K562 (cell line): ENCODE measurements around the gene CRY2. TPM values are rescaled to one million over a fixed set of nuclear protein-coding genes. Genes with fewer than 3 reads are reported as not detected.

ENCODE experiments used
- CBX8 ChIP-seq: fragments of 200-600 bp; sonication (generic); IDR thresholded peaks from 2 replicates; pipeline ENCODE4 v1.6.1; 2012; ENCODE audit warnings: borderline replicate concordance, mixed run types, low read depth, mild to moderate bottlenecking, moderate library complexity, mixed read lengths, low read length, control low read depth, inconsistent platforms; ENCODE audit not compliant: poor library complexity, severe bottlenecking; ENCODE audit errors: extremely low read depth
- CREM ChIP-seq: IDR thresholded peaks from 2 replicates; pipeline ENCODE4 v1.6.1; 2014; ENCODE audit warnings: antibody characterized with exemption, low read depth
- ERF ChIP-seq: fragments of 450-650 bp; formaldehyde crosslinking; IDR thresholded peaks from 2 replicates; pipeline ENCODE4 v1.4.0; 2020; ENCODE audit warnings: mild to moderate bottlenecking, mixed read lengths
- GABPB1 ChIP-seq: sonication (generic); formaldehyde crosslinking; IDR thresholded peaks from 2 replicates; pipeline ENCODE4 v1.8.0; 2022; ENCODE audit warnings: mild to moderate bottlenecking, missing genetic modification reagents
- HINFP ChIP-seq: fragments of 450-650 bp; conservative IDR thresholded peaks from 2 replicates; pipeline ENCODE4 v1.6.1; 2016; ENCODE audit warnings: missing genetic modification characterization, low read depth, mild to moderate bottlenecking, control low read depth, missing compliant biosample characterization
- IFI16 ChIP-seq: fragments of 250-450 bp; sonication (Bioruptor Pico); IDR thresholded peaks from 2 replicates; pipeline ENCODE4 v2.1.2; 2022; ENCODE audit warnings: mild to moderate bottlenecking, inconsistent platforms
- MAX ChIP-seq: sonication (generic); formaldehyde crosslinking; IDR thresholded peaks from 2 replicates; pipeline ENCODE4 v1.9.0; 2022; ENCODE audit warnings: mild to moderate bottlenecking, missing genetic modification reagents
- MBD2 ChIP-seq: sonication (generic); IDR thresholded peaks from 2 replicates; pipeline ENCODE4 v1.6.1; 2016; ENCODE audit warnings: low read depth, borderline replicate concordance
- MED1 ChIP-seq: sonication (generic); formaldehyde crosslinking; IDR thresholded peaks from 2 replicates; pipeline ENCODE4 v1.8.1; 2023; ENCODE audit warnings: missing genetic modification reagents, borderline replicate concordance
- NEUROD1 ChIP-seq: fragments of 150-350 bp; IDR thresholded peaks from 2 replicates; pipeline ENCODE4 v1.6.1; 2014; ENCODE audit warnings: borderline replicate concordance, low read length, low read depth; ENCODE audit not compliant: partially characterized antibody
- NR2F6 ChIP-seq: fragments of 450-650 bp; formaldehyde crosslinking; IDR thresholded peaks from 2 replicates; pipeline ENCODE4 v1.4.0; 2020; ENCODE audit warnings: mild to moderate bottlenecking
- NR3C1 ChIP-seq: sonication (generic); formaldehyde crosslinking; IDR thresholded peaks from 2 replicates; pipeline ENCODE4 v1.8.1; 2022; ENCODE audit warnings: missing genetic modification reagents
- POLR2AphosphoS2 ChIP-seq: IDR thresholded peaks from 2 replicates; pipeline ENCODE4 v1.6.1; 2012; ENCODE audit warnings: low read length, improper control_type of control experiment
- SP2 ChIP-seq: IDR thresholded peaks from 2 replicates; pipeline ENCODE4 v1.6.1; 2011; ENCODE audit warnings: mild to moderate bottlenecking, low read depth, low read length, moderate library complexity; ENCODE audit not compliant: poor library complexity, severe bottlenecking; ENCODE audit errors: extremely low read depth
- SRF ChIP-seq, 2 experiments: fragments of 250-450, 450-650 bp in 1 of 2; sonication (Bioruptor Pico) in 1 of 2; sonication (generic) in 1 of 2; formaldehyde crosslinking; IDR thresholded peaks; 2 replicates each; pipeline versions ENCODE4 v1.5.0 to v1.5.1; 2020 to 2022; ENCODE audit warnings: mild to moderate bottlenecking in 1 of 2, missing genetic modification reagents in 1 of 2
- SRSF3 ChIP-seq: fragments of 200-400 bp; formaldehyde crosslinking; IDR thresholded peaks from 2 replicates; pipeline ENCODE4 v1.6.1; 2016; ENCODE audit warnings: mild to moderate bottlenecking, low read length, moderate library complexity; ENCODE audit not compliant: insufficient read depth
- XRCC4 ChIP-seq: IDR thresholded peaks from one replicate; pipeline ENCODE4 v1.6.1; 2011; ENCODE audit not compliant: insufficient read depth, insufficient read length; ENCODE audit errors: extremely low read depth
- ZBTB12 ChIP-seq: fragments of 250-450 bp; sonication (Bioruptor Pico); IDR thresholded peaks from 2 replicates; pipeline ENCODE4 v1.4.0; 2020
- ZC3H11A ChIP-seq: IDR thresholded peaks from 2 replicates; pipeline ENCODE4 v1.6.1; 2012; ENCODE audit warnings: low read depth, low read length, improper control_type of control experiment
- ZNF23 ChIP-seq: fragments of 250-450 bp; sonication (Bioruptor Pico); IDR thresholded peaks from 2 replicates; pipeline ENCODE4 v1.4.0; 2020; ENCODE audit warnings: mild to moderate bottlenecking
- ZNF584 ChIP-seq: fragments of 200-800 bp; sonication (Bioruptor generic); IDR thresholded peaks from 2 replicates; pipeline ENCODE4 v1.6.1; 2016; ENCODE audit warnings: low read depth, mild to moderate bottlenecking, missing genetic modification characterization, missing compliant biosample characterization
- ZNF778 ChIP-seq: fragments of 450-650 bp; formaldehyde crosslinking; IDR thresholded peaks from 2 replicates; pipeline ENCODE4 v1.4.0; 2020; ENCODE audit warnings: mild to moderate bottlenecking, moderate library complexity
- ZNF780A ChIP-seq: fragments of 250-450 bp; sonication (Bioruptor Pico); IDR thresholded peaks from 2 replicates; pipeline ENCODE4 v1.5.0; 2021; ENCODE audit warnings: mild to moderate bottlenecking
- polyA plus RNA-seq, 8 experiments: library from polyadenylated mRNA; depleted of rRNA in 4 of 8; stranded (reverse) in 5 of 8; unstranded in 3 of 8; fragments of >200 nt; fragmentation: Nextera tagmentation in 2 of 8; fragmentation: Illumina TruSeq in 1 of 8; extraction: Ambion mirVana in 2 of 8; extraction: Trizol in 1 of 8; gene quantifications; 2 replicates each; pipeline versions ENCODE4 v1.2.1 to v1.2.3, GENCODE V29; 2011 to 2014; ENCODE audit warnings: inconsistent platforms in 1 of 8, missing spikeins in 1 of 8
- total RNA-seq, 7 experiments: library from RNA; depleted of rRNA in 6 of 7; stranded (reverse); fragments of >200 nt in 6 of 7; fragmentation: Illumina TruSeq in 2 of 7; extraction: Trizol in 2 of 7; gene quantifications; 2 replicates each; pipeline versions ENCODE4 v1.2.1 to v1.2.3, GENCODE V29; 2011 to 2021; ENCODE audit warnings: low replicate concordance in 1 of 7
- TF ChIP-seq, protein P1 (sequence below): sonication (generic); formaldehyde crosslinking; IDR thresholded peaks from 2 replicates; pipeline ENCODE4 v1.8.0; 2023; ENCODE audit warnings: mild to moderate bottlenecking, missing genetic modification reagents
- TF ChIP-seq, protein P2 (sequence below): fragments of 450-650 bp; IDR thresholded peaks from 2 replicates; pipeline ENCODE4 v1.6.1; 2016; ENCODE audit warnings: missing biosample characterization, missing genetic modification characterization

The CRY2 gene
- total and polyA plus RNA-seq, 9 of the 15 experiments (the other 6 are each of a cell fraction or from before 2014, with no cell fraction given), result 2.3 to 23.9 (median 14.8) TPM

- TF ChIP-seq, protein P1, sequence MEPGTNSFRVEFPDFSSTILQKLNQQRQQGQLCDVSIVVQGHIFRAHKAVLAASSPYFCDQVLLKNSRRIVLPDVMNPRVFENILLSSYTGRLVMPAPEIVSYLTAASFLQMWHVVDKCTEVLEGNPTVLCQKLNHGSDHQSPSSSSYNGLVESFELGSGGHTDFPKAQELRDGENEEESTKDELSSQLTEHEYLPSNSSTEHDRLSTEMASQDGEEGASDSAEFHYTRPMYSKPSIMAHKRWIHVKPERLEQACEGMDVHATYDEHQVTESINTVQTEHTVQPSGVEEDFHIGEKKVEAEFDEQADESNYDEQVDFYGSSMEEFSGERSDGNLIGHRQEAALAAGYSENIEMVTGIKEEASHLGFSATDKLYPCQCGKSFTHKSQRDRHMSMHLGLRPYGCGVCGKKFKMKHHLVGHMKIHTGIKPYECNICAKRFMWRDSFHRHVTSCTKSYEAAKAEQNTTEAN (CRISPR knock-in tag), result no peak
- TF ChIP-seq ZBTB12 (CRISPR knock-in tag) (no peak), IFI16 (CRISPR knock-in tag) (no peak), ZNF23 (CRISPR knock-in tag) (no peak), ZNF780A (CRISPR knock-in tag) (no peak), ZNF584 (no peak), MED1 (CRISPR knock-in tag) (no peak), MAX (CRISPR knock-in tag) (no peak), SP2 (no peak), SRF (CRISPR knock-in tag; IDR thresholded peaks at IDR 0.05) (0 out of 4 replicates have a peak, but pooled peaks of 1 of the 2 experiments have one; percentile 35), CREM (peak; percentile 43; the same call in 1 of the 2 replicates), HINFP (tag) (no peak), GABPB1 (no peak), NR3C1 (CRISPR knock-in tag) (0 out of 2 replicates have a peak, but pooled peaks have one; percentile 2), XRCC4 (no peak), POLR2AphosphoS2 (no peak), MBD2 (no peak), SRSF3 (no peak), NEUROD1 (no peak), ZNF778 (CRISPR knock-in tag) (no peak), ZC3H11A (no peak), CBX8 (no peak), ERF (no peak), NR2F6 (CRISPR knock-in tag) (no peak)
- TF ChIP-seq, protein P2, sequence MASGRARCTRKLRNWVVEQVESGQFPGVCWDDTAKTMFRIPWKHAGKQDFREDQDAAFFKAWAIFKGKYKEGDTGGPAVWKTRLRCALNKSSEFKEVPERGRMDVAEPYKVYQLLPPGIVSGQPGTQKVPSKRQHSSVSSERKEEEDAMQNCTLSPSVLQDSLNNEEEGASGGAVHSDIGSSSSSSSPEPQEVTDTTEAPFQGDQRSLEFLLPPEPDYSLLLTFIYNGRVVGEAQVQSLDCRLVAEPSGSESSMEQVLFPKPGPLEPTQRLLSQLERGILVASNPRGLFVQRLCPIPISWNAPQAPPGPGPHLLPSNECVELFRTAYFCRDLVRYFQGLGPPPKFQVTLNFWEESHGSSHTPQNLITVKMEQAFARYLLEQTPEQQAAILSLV, result no peak
These were observed 639 bp downstream of the CRY2 start (continued) for GRCh38 chr11:45847911-45848316.
